Activated naive CD8-positive, alpha-beta T cell (primary cell): ENCODE measurements around the gene MORN1.

Experiments
- H3K27ac Mint-ChIP-seq: one replicate; pipeline ENCODE4 v1.8.0; 2021; ENCODE audit warnings: mixed read lengths
- H3K27me3 Mint-ChIP-seq: one replicate; pipeline ENCODE4 v1.8.0; 2021; ENCODE audit warnings: mixed read lengths
- H3K36me3 Mint-ChIP-seq: one replicate; pipeline ENCODE4 v1.8.0; 2021; ENCODE audit warnings: mixed read lengths
- H3K4me1 Mint-ChIP-seq: one replicate; pipeline ENCODE4 v1.8.0; 2021; ENCODE audit warnings: low read depth, mixed read lengths
- H3K4me3 Mint-ChIP-seq: one replicate; pipeline ENCODE4 v1.8.0; 2021; ENCODE audit warnings: mild to moderate bottlenecking, mixed read lengths
- H3K9me3 Mint-ChIP-seq: one replicate; pipeline ENCODE4 v1.8.0; 2021; ENCODE audit warnings: low read depth, mixed read lengths

The MORN1 gene

DNA sequence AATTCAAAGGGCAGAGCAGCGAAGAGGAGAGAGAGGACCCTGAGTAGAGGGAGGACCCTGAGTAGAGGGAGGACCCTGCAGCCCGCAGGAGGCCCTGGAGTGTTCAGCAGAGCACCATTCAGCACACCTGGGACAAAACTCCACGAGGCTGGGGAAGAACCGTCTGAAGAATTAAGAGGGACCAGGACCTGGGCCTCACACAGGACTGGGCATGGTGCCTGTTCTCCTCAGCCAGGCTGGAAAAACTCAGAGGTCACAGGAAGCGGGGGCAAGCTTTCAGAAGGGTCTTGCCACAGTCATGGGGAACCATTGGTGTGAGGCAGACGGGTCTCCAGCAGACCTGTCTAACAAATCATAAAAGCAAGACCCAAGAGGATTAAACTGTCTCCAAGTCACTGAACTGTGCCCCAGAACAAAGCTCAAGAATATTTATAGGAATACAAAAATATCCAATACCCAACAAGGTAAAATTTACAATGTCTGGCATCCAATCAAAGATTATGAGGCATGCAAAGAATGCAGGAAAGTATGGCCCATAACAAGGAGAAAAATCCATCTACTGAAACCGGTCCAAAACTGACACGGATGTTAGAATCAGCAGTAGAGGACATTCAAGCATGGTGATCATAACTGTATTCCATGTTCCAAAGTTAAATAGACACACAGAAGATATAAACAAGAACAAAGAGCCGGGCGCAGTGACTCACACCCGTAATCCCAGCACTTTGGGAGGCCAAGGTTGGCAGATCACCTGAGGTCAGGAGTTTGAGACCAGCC lies 30.6 kb downstream of the MORN1 start:
- no peaks in the 10 kb centered on the region for H3K4me1 Mint-ChIP-seq
- peaks cover 5% of the 10 kb centered on the region for H3K9me3 Mint-ChIP-seq
- H3K36me3 Mint-ChIP-seq = peaks cover 13% of the 10 kb centered on the region
- H3K27ac Mint-ChIP-seq = no peak overlapping the region
- no peak overlapping the region for H3K4me3 Mint-ChIP-seq
- no peaks in the 10 kb centered on the region for H3K27me3 Mint-ChIP-seq

GRCh38 chr1:2358651-2359640 lies 32.4 kb downstream of the MORN1 start:
- no peak overlapping the region for H3K4me3 Mint-ChIP-seq
- peaks cover 3% of the 10 kb centered on the region for H3K9me3 Mint-ChIP-seq
- H3K36me3 Mint-ChIP-seq = peaks cover 11% of the 10 kb centered on the region
- H3K4me1 Mint-ChIP-seq = no peaks in the 10 kb centered on the region
- no peaks in the 10 kb centered on the region for H3K27me3 Mint-ChIP-seq
- H3K27ac Mint-ChIP-seq = no peak overlapping the region

DNA sequence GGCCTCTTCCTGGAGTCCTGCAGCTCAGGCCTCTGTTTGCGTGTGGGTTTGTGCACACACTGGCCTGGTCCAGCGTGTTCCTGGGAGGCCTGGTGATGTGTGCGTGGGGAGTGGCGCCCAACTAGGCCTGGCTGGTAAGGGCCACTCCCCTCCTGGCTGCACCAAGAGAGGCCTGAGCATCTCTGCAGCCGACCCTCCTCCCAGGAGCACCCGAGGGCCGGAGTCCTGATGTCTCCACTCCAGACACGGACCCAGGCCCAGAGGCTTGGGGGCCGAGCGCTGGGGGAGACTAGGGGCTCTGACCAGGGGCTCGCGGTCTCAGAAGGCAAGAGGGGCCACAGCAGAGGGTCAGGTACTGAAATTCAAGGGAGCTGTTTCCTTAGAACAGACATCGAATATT lies 33.3 kb downstream of the MORN1 start:
- no peaks in the 10 kb centered on the region for H3K27me3 Mint-ChIP-seq
- no peak overlapping the region for H3K27ac Mint-ChIP-seq
- no peaks in the 10 kb centered on the region for H3K9me3 Mint-ChIP-seq
- H3K4me1 Mint-ChIP-seq = no peaks in the 10 kb centered on the region
- peaks cover 8% of the 10 kb centered on the region for H3K36me3 Mint-ChIP-seq
- no peak overlapping the region for H3K4me3 Mint-ChIP-seq

GRCh38 chr1:2356911-2357845 lies 34.2 kb downstream of the MORN1 start:
- Mint-ChIP-seq H3K4me3 (no peak overlapping the region), H3K4me1 (no peaks in the 10 kb centered on the region), H3K27me3 (no peaks in the 10 kb centered on the region), H3K9me3 (no peaks in the 10 kb centered on the region), H3K27ac (no peak overlapping the region), H3K36me3 (peaks cover 6% of the 10 kb centered on the region)

DNA sequence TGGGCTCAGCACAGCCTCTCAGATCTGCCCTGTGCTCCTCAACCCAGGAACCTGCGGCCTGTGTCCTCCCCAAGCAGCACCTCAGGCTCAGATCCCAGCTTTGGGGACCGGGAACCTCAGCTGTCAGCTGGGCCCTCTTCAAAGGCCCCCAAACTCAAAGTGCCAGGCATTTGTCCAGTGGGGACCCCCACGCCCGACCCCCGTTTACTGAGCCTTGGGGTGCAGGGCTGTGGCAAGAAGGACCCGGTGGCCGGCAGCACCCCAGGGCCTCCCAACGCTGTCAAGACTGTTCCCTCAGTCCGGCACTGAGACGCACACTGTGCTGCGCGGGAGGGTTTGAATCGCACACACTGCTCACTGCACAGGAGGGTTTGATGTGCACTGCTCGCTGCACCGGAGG lies 35.0 kb downstream of the MORN1 start:
- Mint-ChIP-seq H3K36me3 (peaks cover 5% of the 10 kb centered on the region), H3K9me3 (no peaks in the 10 kb centered on the region), H3K4me3 (no peak overlapping the region), H3K27me3 (no peaks in the 10 kb centered on the region), H3K4me1 (no peaks in the 10 kb centered on the region), H3K27ac (no peak overlapping the region)

GRCh38 chr1:2355373-2356261 lies 35.7 kb downstream of the MORN1 start:
- Mint-ChIP-seq H3K4me3 (no peak overlapping the region), H3K27ac (no peak overlapping the region), H3K9me3 (no peaks in the 10 kb centered on the region), H3K36me3 (peaks cover 3% of the 10 kb centered on the region), H3K4me1 (no peaks in the 10 kb centered on the region), H3K27me3 (no peaks in the 10 kb centered on the region)

DNA sequence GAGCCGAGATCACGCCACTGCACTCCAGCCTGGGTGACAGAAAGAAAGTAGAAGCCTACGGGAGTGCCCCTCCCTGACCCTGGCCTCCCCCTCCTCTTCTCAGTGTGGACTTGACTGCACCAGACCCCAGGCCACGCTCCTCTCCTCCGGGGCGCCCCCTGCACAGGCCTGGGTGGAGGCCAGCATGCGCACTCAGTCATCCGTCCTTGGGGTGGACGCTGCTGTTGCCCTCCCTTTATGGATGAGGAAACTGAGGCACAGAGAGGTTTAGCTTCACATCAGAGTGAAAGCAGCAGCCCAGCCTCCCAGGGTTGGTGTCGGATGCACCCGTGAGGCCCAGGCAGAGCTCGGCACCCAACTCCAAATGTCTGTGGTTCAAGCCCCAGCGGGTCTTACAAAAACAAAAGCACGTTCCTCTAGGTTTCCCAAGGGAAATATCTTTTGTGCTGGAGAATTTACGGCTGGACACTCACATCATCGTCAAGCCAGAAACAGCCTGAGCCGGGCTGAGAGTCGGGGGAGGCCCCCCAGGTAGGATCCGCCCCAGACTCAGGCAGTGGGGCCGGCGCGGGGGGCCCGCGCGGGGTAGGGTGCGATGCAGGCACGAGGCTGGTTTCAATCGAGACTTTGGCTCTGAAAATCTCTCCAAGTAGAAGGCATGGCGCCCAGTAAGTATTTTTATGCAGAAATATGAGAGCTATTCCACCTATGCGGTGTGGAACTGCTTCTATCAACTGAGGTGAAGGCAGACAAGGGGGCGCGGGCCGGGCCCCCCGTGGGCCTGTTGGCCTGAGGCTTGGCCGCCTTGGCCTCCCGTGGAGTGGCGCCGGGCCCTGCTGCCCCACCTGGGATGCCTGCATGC lies 36.6 kb downstream of the MORN1 start:
- no peaks in the 10 kb centered on the region for H3K4me1 Mint-ChIP-seq

GRCh38 chr1:2353551-2354438 lies 37.6 kb downstream of the MORN1 start:
- no peak overlapping the region for H3K4me3 Mint-ChIP-seq
- H3K27me3 Mint-ChIP-seq = no peaks in the 10 kb centered on the region
- no peak overlapping the region for H3K27ac Mint-ChIP-seq
- H3K4me1 Mint-ChIP-seq = no peaks in the 10 kb centered on the region
- no peaks in the 10 kb centered on the region for H3K36me3 Mint-ChIP-seq
- H3K9me3 Mint-ChIP-seq = no peaks in the 10 kb centered on the region

More for the DNA sequence above, 36.6 kb downstream of the MORN1 start:
- no peaks in the 10 kb centered on the region for H3K9me3 Mint-ChIP-seq
- no peak overlapping the region for H3K27ac Mint-ChIP-seq
- H3K27me3 Mint-ChIP-seq = no peaks in the 10 kb centered on the region
- no peak overlapping the region for H3K4me3 Mint-ChIP-seq
- H3K36me3 Mint-ChIP-seq = no peaks in the 10 kb centered on the region

DNA sequence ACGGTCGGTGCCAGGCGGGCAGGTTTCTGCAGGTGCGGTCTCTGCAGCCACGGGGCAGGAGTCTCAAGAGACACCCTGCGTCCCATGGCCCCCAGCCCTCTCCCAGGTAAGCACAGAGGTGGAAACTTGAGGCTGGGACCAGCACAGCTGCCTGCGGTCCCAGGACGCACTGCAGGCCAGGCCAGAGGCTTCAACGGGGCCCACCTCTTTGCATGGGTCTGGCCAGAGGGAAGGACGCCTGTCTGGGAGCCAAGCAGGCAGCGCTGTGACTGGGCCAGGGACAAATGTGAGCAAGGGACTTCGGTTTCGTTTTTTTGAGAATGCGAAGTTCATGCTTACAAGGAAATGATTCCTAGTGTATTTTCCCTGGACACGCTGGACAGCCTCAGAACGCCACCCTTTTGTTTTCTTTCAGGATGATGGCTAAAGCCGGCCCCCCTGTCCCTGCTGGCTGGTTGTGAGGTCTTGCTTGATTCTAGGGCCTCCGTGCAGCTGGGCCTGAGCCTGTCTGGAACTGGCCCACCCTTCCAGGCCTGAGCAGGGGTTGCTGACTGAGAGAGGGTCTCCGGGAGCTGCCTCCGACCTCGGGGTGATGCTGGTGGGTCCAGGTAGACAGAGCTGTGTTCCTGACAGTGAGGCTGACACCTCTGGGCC lies 38.3 kb downstream of the MORN1 start:
- H3K9me3 Mint-ChIP-seq = no peaks in the 10 kb centered on the region
- H3K4me3 Mint-ChIP-seq = no peak overlapping the region
- H3K27me3 Mint-ChIP-seq = no peaks in the 10 kb centered on the region
- no peaks in the 10 kb centered on the region for H3K4me1 Mint-ChIP-seq
- H3K27ac Mint-ChIP-seq = no peak overlapping the region
- H3K36me3 Mint-ChIP-seq = no peaks in the 10 kb centered on the region

DNA sequence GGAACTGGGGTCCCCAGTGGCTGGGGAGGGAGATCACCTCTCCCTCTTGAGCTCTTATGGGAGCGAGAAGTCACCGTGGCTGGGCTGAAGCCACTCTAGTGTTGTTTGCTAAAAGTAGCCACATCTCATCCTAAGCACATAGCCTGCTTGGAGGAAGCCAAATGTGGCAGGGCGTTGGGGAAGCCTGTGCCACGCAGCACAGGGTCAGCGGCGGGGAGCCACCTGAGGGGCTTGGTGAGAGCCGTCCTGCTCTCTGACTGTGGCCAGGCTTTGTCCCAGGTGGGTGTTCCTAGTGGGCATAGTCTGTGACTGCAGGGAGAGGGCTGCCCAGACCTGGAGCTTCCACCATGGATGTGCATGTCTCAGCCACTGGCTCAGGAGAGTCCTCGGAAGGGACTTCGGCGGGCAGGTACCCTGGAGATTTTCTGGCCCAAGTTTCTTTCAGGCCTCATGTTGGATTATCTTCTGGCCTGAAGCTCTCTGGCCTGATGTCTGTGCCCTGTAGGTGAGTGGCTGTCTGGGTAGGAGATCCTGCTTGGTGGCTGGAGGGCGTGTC lies 38.9 kb downstream of the MORN1 start:
- Mint-ChIP-seq H3K27ac (no peak overlapping the region), H3K36me3 (no peaks in the 10 kb centered on the region), H3K9me3 (no peaks in the 10 kb centered on the region), H3K4me1 (no peaks in the 10 kb centered on the region), H3K4me3 (no peak overlapping the region), H3K27me3 (no peaks in the 10 kb centered on the region)

DNA sequence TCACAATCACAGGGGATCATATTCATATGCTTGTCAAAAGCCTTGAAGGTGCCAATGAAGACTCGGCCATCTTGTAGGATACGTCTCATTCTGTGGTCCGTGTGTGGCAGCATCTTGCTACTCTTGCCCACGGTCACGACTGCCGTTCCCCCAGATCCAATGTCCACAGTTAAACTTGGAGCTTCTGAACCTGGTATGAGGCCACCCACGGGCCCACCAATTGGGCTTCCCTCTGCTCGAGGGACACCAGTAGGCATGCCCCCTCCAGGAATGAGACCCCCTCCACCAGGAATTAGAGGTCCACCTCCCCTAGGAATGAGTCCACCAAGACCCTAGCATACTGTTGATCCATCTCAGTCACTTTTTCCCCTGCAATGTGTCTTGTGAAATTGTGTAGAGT lies 39.6 kb downstream of the MORN1 start:
- Mint-ChIP-seq H3K4me1 (no peaks in the 10 kb centered on the region), H3K4me3 (no peak overlapping the region), H3K27me3 (no peaks in the 10 kb centered on the region), H3K27ac (no peak overlapping the region), H3K36me3 (no peaks in the 10 kb centered on the region), H3K9me3 (no peaks in the 10 kb centered on the region)
